Small intestine (tissue), 7 donors: ENCODE data around the gene CC2D2A. TPM values are rescaled to one million over a fixed set of nuclear protein-coding genes. Genes with fewer than 3 reads are reported as not detected.

ENCODE experiments used
- DNase-seq, 2 donors: peaks; one replicate each; pipeline versions ENCODE4 v3.0.0 to v3.0.0-alpha.2; 2013
- FAIRE-seq: peaks from 2 replicates; lab custom pipeline; 2012; peaks lifted over from hg19 to GRCh38; lab: Jason Lieb, UNC
- H3K27ac ChIP-seq, 3 donors: one replicate each; pipeline ENCODE4 v1.5.1; 2013; ENCODE audit warnings: low read length in 2 of 3, mild to moderate bottlenecking in 2 of 3, control low read depth in 1 of 3, inconsistent platforms in 1 of 3, low read depth in 1 of 3, moderate library complexity in 1 of 3
- H3K27me3 ChIP-seq, 3 donors: one replicate each; pipeline ENCODE4 v1.6.1; 2013; ENCODE audit warnings: low read length in 3 of 3, inconsistent platforms in 1 of 3; ENCODE audit not compliant: control insufficient read depth in 3 of 3, insufficient read depth in 3 of 3
- H3K36me3 ChIP-seq, 3 donors: one replicate each; pipeline ENCODE4 v1.6.1; 2013; ENCODE audit warnings: low read length in 3 of 3, inconsistent platforms in 1 of 3, low read depth in 1 of 3, mild to moderate bottlenecking in 1 of 3, moderate library complexity in 1 of 3; ENCODE audit not compliant: control insufficient read depth in 3 of 3, insufficient read depth in 2 of 3
- H3K4me1 ChIP-seq, 3 donors: one replicate each; pipeline ENCODE4 v1.6.1; 2013; ENCODE audit warnings: low read length in 2 of 3, inconsistent platforms in 1 of 3, low read depth in 1 of 3, mild to moderate bottlenecking in 1 of 3, moderate library complexity in 1 of 3; ENCODE audit not compliant: control insufficient read depth in 3 of 3, insufficient read depth in 2 of 3
- H3K4me3 ChIP-seq, 3 donors: one replicate each; pipeline ENCODE4 v1.5.1; 2013; ENCODE audit warnings: low read length in 3 of 3, control low read depth in 1 of 3, inconsistent platforms in 1 of 3, low read depth in 1 of 3, mild to moderate bottlenecking in 1 of 3, moderate library complexity in 1 of 3
- H3K9me3 ChIP-seq, 2 donors: one replicate each; pipeline ENCODE4 v1.6.1; 2013; ENCODE audit warnings: low read depth in 1 of 2, low read length in 1 of 2; ENCODE audit not compliant: control insufficient read depth in 2 of 2, insufficient read depth in 1 of 2
- WGBS, 3 donors: extraction: QIAGEN DNeasy Blood & Tissue Kit; methylation state at CpG; one replicate each; pipeline ENCODE4 v1.1.7; 2013; 5-methylcytosine and 5-hydroxymethylcytosine counted together
- polyA plus RNA-seq, 4 donors: library from polyadenylated mRNA; stranded (reverse) in 3 of 4; unstranded in 1 of 4; fragments of 200-250 nt in 3 of 4; fragments of 120-200 nt in 1 of 4; gene quantifications; one replicate each; pipeline versions ENCODE4 v1.2.1 to v1.2.3, GENCODE V29; 2013
- donor health status: healthy with polysubstance abuse.
- donor health status: control.
- donor health status: control.
- donor health status: Bipolar disorder and iron deficiency.
- donor health status: healthy.

CC2D2A gene
- polyA plus RNA-seq, 4 donors: 1.6 to 13.6 (median 5.5) TPM

- DNase-seq: no peak
- Histone ChIP-seq H3K27me3 (no peaks in the 10 kb centered on the region), H3K36me3 (peaks cover 0 to 8% (median 0%) of the 10 kb centered on the region in 3 donors), H3K4me1 (no peaks in the 10 kb centered on the region), H3K4me3 (peak overlapping the region in 1 of 3 donors; percentile 46), H3K27ac (no peak overlapping the region), H3K9me3 (no peaks in the 10 kb centered on the region)
- WGBS, 3 donors: 70 to 79% (median 78%) methylated on average over 5 of the region's 5 CpGs
- FAIRE-seq: no peak
Measured at GRCh38 chr4:15478724-15479088, 9.0 kb downstream of the CC2D2A start.

GRCh38 chr4:15479089-15479912, 9.6 kb downstream of the CC2D2A start:
- peaks cover 0 to 8% (median 0%) of the 10 kb centered on the region in 3 donors for H3K36me3 ChIP-seq
- 39 to 59% (median 49%) methylated on average over 11 of the region's 11 CpGs for WGBS, 3 donors
- H3K9me3 ChIP-seq: no peaks in the 10 kb centered on the region
- H3K4me1 ChIP-seq: no peaks in the 10 kb centered on the region
- peak; percentile 59 to 78 for DNase-seq
- peak overlapping the region in 1 of 3 donors; percentile 46 for H3K4me3 ChIP-seq
- H3K27me3 ChIP-seq: no peaks in the 10 kb centered on the region
- FAIRE-seq: no peak
- peak overlapping the region in 2 of 3 donors; percentile 46 to 61 for H3K27ac ChIP-seq

GRCh38 chr4:15479913-15480185, 10.2 kb downstream of the CC2D2A start:
- DNase-seq (peak in 1 of 2 donors; percentile 9), FAIRE-seq (no peak)
- 50 to 71% (median 71%) methylated on average over 3 of the region's 3 CpGs for WGBS, 3 donors
- Histone ChIP-seq H3K4me3 (peak overlapping the region in 1 of 3 donors; percentile 46), H3K27me3 (no peaks in the 10 kb centered on the region), H3K36me3 (peaks cover 0 to 8% (median 0%) of the 10 kb centered on the region in 3 donors), H3K4me1 (no peaks in the 10 kb centered on the region), H3K27ac (peak overlapping the region in 2 of 3 donors; percentile 46 to 61), H3K9me3 (no peaks in the 10 kb centered on the region)

GRCh38 chr4:15481961-15482745, 12.5 kb downstream of the CC2D2A start:
- no peak for DNase-seq
- no peaks in the 10 kb centered on the region for H3K4me1 ChIP-seq
- 89 to 98% (median 95%) methylated on average over 2 of the region's 2 CpGs for WGBS, 3 donors

GRCh38 chr4:15482842-15483241, 13.2 kb downstream of the CC2D2A start:
- DNase-seq (no peak), FAIRE-seq (no peak)
- peaks cover 0 to 8% (median 0%) of the 10 kb centered on the region in 3 donors for H3K36me3 ChIP-seq
- no peak overlapping the region for H3K27ac ChIP-seq
- no peaks in the 10 kb centered on the region for H3K27me3 ChIP-seq
- WGBS, 3 donors: 76 to 80% (median 79%) methylated on average over 2 of the region's 2 CpGs
- H3K4me3 ChIP-seq: no peak overlapping the region
- H3K4me1 ChIP-seq: no peaks in the 10 kb centered on the region
- no peaks in the 10 kb centered on the region for H3K9me3 ChIP-seq

More at GRCh38 chr4:15481961-15482745, 12.5 kb downstream of the CC2D2A start:
- H3K27me3 ChIP-seq: no peaks in the 10 kb centered on the region
- H3K27ac ChIP-seq: no peak overlapping the region
- no peaks in the 10 kb centered on the region for H3K9me3 ChIP-seq
- peaks cover 0 to 8% (median 0%) of the 10 kb centered on the region in 3 donors for H3K36me3 ChIP-seq
- H3K4me3 ChIP-seq: no peak overlapping the region
- FAIRE-seq: no peak

- Histone ChIP-seq H3K27ac (no peak overlapping the region), H3K36me3 (peaks cover 0 to 11% (median 2%) of the 10 kb centered on the region in 3 donors), H3K4me1 (no peaks in the 10 kb centered on the region), H3K9me3 (peaks cover 1 to 8% of the 10 kb centered on the region in 2 donors), H3K27me3 (no peaks in the 10 kb centered on the region), H3K4me3 (no peak overlapping the region)
- DNase-seq (no peak), FAIRE-seq (no peak)
Measured at GRCh38 chr4:15488136-15488535, 18.5 kb downstream of the CC2D2A start.

- H3K27me3 ChIP-seq: no peaks in the 10 kb centered on the region
- 81 to 95% (median 90%) methylated on average over 6 of the region's 6 CpGs for WGBS, 3 donors
Measured at GRCh38 chr4:15488658-15489470, 19.2 kb downstream of the CC2D2A start.

GRCh38 chr4:15489551-15489950, 19.9 kb downstream of the CC2D2A start:
- Histone ChIP-seq H3K4me3 (no peak overlapping the region), H3K36me3 (peaks cover 0 to 11% (median 2%) of the 10 kb centered on the region in 3 donors), H3K27ac (no peak overlapping the region), H3K4me1 (no peaks in the 10 kb centered on the region), H3K9me3 (peaks cover 1 to 8% of the 10 kb centered on the region in 2 donors), H3K27me3 (no peaks in the 10 kb centered on the region)
- WGBS, 3 donors: 89 to 95% (median 93%) methylated on average over 2 of the region's 2 CpGs
- FAIRE-seq (no peak), DNase-seq (no peak)

More at GRCh38 chr4:15488658-15489470, 19.2 kb downstream of the CC2D2A start:
- FAIRE-seq: no peak
- DNase-seq: no peak
- Histone ChIP-seq H3K27ac (no peak overlapping the region), H3K4me3 (no peak overlapping the region), H3K9me3 (peaks cover 1 to 8% of the 10 kb centered on the region in 2 donors), H3K36me3 (peaks cover 0 to 11% (median 2%) of the 10 kb centered on the region in 3 donors), H3K4me1 (no peaks in the 10 kb centered on the region)
